ENCODE measurements around the gene EMILIN2. TPM values are rescaled to one million over a fixed set of nuclear protein-coding genes. Genes with fewer than 3 reads are reported as not detected.

EMILIN2 gene
- total and polyA plus RNA-seq, 2 donors from 2014 or later = 4.3 to 24.0 TPM

DNA sequence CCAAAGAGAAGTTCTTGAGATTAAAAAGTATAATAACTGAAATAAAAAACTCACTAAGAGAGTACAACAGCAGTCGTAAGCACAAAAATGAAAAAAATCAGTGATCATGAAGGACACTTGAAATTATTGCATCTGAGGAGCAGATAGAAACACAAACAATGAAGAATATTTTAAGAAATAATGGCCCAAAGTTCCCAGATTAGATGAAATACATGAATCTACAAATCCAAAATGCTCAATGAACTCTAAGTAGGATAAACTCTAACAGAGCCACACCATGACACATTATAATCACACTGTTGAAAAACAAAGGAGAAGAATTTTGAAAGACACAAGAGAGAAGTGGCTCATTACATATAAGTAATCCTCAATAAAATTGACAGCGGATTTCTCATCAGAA, 31.9 kb upstream of the EMILIN2 start:
- TF ChIP-seq, protein P1, sequence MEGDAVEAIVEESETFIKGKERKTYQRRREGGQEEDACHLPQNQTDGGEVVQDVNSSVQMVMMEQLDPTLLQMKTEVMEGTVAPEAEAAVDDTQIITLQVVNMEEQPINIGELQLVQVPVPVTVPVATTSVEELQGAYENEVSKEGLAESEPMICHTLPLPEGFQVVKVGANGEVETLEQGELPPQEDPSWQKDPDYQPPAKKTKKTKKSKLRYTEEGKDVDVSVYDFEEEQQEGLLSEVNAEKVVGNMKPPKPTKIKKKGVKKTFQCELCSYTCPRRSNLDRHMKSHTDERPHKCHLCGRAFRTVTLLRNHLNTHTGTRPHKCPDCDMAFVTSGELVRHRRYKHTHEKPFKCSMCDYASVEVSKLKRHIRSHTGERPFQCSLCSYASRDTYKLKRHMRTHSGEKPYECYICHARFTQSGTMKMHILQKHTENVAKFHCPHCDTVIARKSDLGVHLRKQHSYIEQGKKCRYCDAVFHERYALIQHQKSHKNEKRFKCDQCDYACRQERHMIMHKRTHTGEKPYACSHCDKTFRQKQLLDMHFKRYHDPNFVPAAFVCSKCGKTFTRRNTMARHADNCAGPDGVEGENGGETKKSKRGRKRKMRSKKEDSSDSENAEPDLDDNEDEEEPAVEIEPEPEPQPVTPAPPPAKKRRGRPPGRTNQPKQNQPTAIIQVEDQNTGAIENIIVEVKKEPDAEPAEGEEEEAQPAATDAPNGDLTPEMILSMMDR (IDR thresholded peaks at IDR 0.05; ENCODE audit: borderline replicate concordance, extremely low read depth, insufficient read depth) = no peak
- FAIRE-seq = no peak
- Histone ChIP-seq H3K4me1 (ENCODE audit: control insufficient read depth in 2 of 3, insufficient read depth in 2 of 3, low read depth in 1 of 3, low read length in 3 of 3) (no peaks in the 10 kb centered on the region), H3K27ac (ENCODE audit: low read depth in 2 of 2, low read length in 2 of 2) (no peak overlapping the region), H3K9me3 (ENCODE audit: control insufficient read depth in 2 of 3, insufficient read depth in 1 of 3, low read length in 3 of 3) (peaks cover 0 to 22% (median 5%) of the 10 kb centered on the region in 3 donors), H3K27me3 (ENCODE audit: control insufficient read depth, insufficient read depth, low read length) (no peaks in the 10 kb centered on the region), H3K9ac (ENCODE audit: low read length in 3 of 3) (no peak overlapping the region), H3K36me3 (ENCODE audit: control insufficient read depth in 2 of 3, insufficient read depth in 3 of 3, low read length in 3 of 3) (no peaks in the 10 kb centered on the region), H3K4me3 (ENCODE audit: low read length in 3 of 3) (no peak overlapping the region)
- intact Hi-C loops (cut with DNase I) = no loop called here
- DNase-seq = no peak

GRCh38 chr18:2818281-2818680, 28.5 kb upstream of the EMILIN2 start:
- no peak for FAIRE-seq
- Histone ChIP-seq H3K4me3 (ENCODE audit: low read length in 3 of 3) (no peak overlapping the region), H3K36me3 (ENCODE audit: control insufficient read depth in 2 of 3, insufficient read depth in 3 of 3, low read length in 3 of 3) (no peaks in the 10 kb centered on the region), H3K27me3 (ENCODE audit: control insufficient read depth, insufficient read depth, low read length) (no peaks in the 10 kb centered on the region), H3K27ac (ENCODE audit: low read depth in 2 of 2, low read length in 2 of 2) (no peak overlapping the region), H3K9me3 (ENCODE audit: control insufficient read depth in 2 of 3, insufficient read depth in 1 of 3, low read length in 3 of 3) (peaks cover 0 to 5% (median 0%) of the 10 kb centered on the region in 3 donors), H3K4me1 (ENCODE audit: control insufficient read depth in 2 of 3, insufficient read depth in 2 of 3, low read depth in 1 of 3, low read length in 3 of 3) (no peaks in the 10 kb centered on the region), H3K9ac (ENCODE audit: low read length in 3 of 3) (no peak overlapping the region)
- DNase-seq = no peak
- TF ChIP-seq, protein P1 (IDR thresholded peaks at IDR 0.05; ENCODE audit: borderline replicate concordance, extremely low read depth, insufficient read depth) = no peak
- intact Hi-C loops (cut with DNase I) = no loop called here

GRCh38 chr18:2821695-2822094, 25.1 kb upstream of the EMILIN2 start:
- FAIRE-seq (no peak), DNase-seq (no peak)
- Histone ChIP-seq H3K4me1 (ENCODE audit: control insufficient read depth in 2 of 3, insufficient read depth in 2 of 3, low read depth in 1 of 3, low read length in 3 of 3) (no peaks in the 10 kb centered on the region), H3K9me3 (ENCODE audit: control insufficient read depth in 2 of 3, insufficient read depth in 1 of 3, low read length in 3 of 3) (no peaks in the 10 kb centered on the region), H3K27me3 (ENCODE audit: control insufficient read depth, insufficient read depth, low read length) (no peaks in the 10 kb centered on the region), H3K4me3 (ENCODE audit: low read length in 3 of 3) (no peak overlapping the region), H3K9ac (ENCODE audit: low read length in 3 of 3) (no peak overlapping the region), H3K27ac (ENCODE audit: low read depth in 2 of 2, low read length in 2 of 2) (no peak overlapping the region), H3K36me3 (ENCODE audit: control insufficient read depth in 2 of 3, insufficient read depth in 3 of 3, low read length in 3 of 3) (no peaks in the 10 kb centered on the region)
- TF ChIP-seq, protein P1 (IDR thresholded peaks at IDR 0.05; ENCODE audit: borderline replicate concordance, extremely low read depth, insufficient read depth) = no peak
- intact Hi-C loops (cut with DNase I) = no loop called here
